Neutrophil (primary cell): ENCODE results near the gene C9orf153.

Experiments
- H3K27ac ChIP-seq: fragments of 200-600 bp; sonication (generic); 2 replicates; pipeline ENCODE4 v1.5.1; 2016; ENCODE audit warnings: mild to moderate bottlenecking, moderate library complexity
- H3K27me3 ChIP-seq: fragments of 200-600 bp; sonication (generic); 2 replicates; pipeline ENCODE4 v1.6.0; 2016; ENCODE audit warnings: mild to moderate bottlenecking
- H3K36me3 ChIP-seq: fragments of 200-600 bp; sonication (generic); 2 replicates; pipeline ENCODE4 v1.5.1; 2017
- H3K4me1 ChIP-seq, 2 experiments: fragments of 200-600 bp in 1 of 2; sonication (generic) in 1 of 2; 1 replicate in 1 of 2; 2 replicates in 1 of 2; pipeline versions ENCODE4 v1.5.1 to v1.6.1; 2013 to 2016; ENCODE audit warnings: low read depth in 1 of 2, low read length in 1 of 2, mild to moderate bottlenecking in 1 of 2, moderate library complexity in 1 of 2; ENCODE audit not compliant: control insufficient read depth in 1 of 2, insufficient read depth in 1 of 2
- H3K4me3 ChIP-seq, 2 experiments: fragments of 200-600 bp in 1 of 2; sonication (generic) in 1 of 2; 1 replicate in 1 of 2; 2 replicates in 1 of 2; pipeline ENCODE4 v1.5.1; 2013 to 2016; ENCODE audit warnings: low read depth in 1 of 2, low read length in 1 of 2, mild to moderate bottlenecking in 1 of 2, moderate library complexity in 1 of 2
- H3K9me3 ChIP-seq: fragments of 200-600 bp; sonication (generic); 2 replicates; pipeline ENCODE4 v1.5.1; 2016
- CTCF ChIP-seq: fragments of 200-600 bp; sonication (generic); IDR thresholded peaks from 2 replicates; pipeline ENCODE4 v1.5.1; 2016; ENCODE audit warnings: antibody characterized with exemption

The C9orf153 gene

GRCh38 chr9:86250123-86250522 is 9.3 kb downstream of the C9orf153 start:
- no peaks in the 10 kb centered on the region for H3K9me3 ChIP-seq
- H3K4me1 ChIP-seq: no peaks in the 10 kb centered on the region
- no peak for TF ChIP-seq CTCF
- no peak overlapping the region for H3K4me3 ChIP-seq
- no peaks in the 10 kb centered on the region for H3K36me3 ChIP-seq
- no peaks in the 10 kb centered on the region for H3K27me3 ChIP-seq
- H3K27ac ChIP-seq: no peak overlapping the region

- H3K9me3 ChIP-seq: no peaks in the 10 kb centered on the region
- H3K27ac ChIP-seq: no peak overlapping the region
Observed at GRCh38 chr9:86248746-86249145, 10.7 kb downstream of the C9orf153 start.

GRCh38 chr9:86246752-86247161 is 12.7 kb downstream of the C9orf153 start:
- no peak for TF ChIP-seq CTCF
- Histone ChIP-seq H3K36me3 (no peaks in the 10 kb centered on the region), H3K27ac (no peak overlapping the region)

More at GRCh38 chr9:86248746-86249145, 10.7 kb downstream of the C9orf153 start:
- no peaks in the 10 kb centered on the region for H3K36me3 ChIP-seq
- no peak for TF ChIP-seq CTCF
- H3K27me3 ChIP-seq: no peaks in the 10 kb centered on the region
- H3K4me1 ChIP-seq: no peaks in the 10 kb centered on the region
- H3K4me3 ChIP-seq: no peak overlapping the region

GRCh38 chr9:86242071-86242470 is 17.4 kb downstream of the C9orf153 start:
- no peak overlapping the region for H3K4me3 ChIP-seq

More at GRCh38 chr9:86246752-86247161, 12.7 kb downstream of the C9orf153 start:
- H3K4me1 ChIP-seq: no peaks in the 10 kb centered on the region
- H3K27me3 ChIP-seq: no peaks in the 10 kb centered on the region
- H3K4me3 ChIP-seq: no peak overlapping the region
- no peaks in the 10 kb centered on the region for H3K9me3 ChIP-seq

GRCh38 chr9:86241216-86241615 is 18.2 kb downstream of the C9orf153 start:
- Histone ChIP-seq H3K4me1 (no peaks in the 10 kb centered on the region), H3K9me3 (no peaks in the 10 kb centered on the region), H3K4me3 (no peak overlapping the region), H3K27ac (no peak overlapping the region), H3K27me3 (no peaks in the 10 kb centered on the region), H3K36me3 (no peaks in the 10 kb centered on the region)
- no peak for TF ChIP-seq CTCF

More at GRCh38 chr9:86242071-86242470, 17.4 kb downstream of the C9orf153 start:
- Histone ChIP-seq H3K9me3 (no peaks in the 10 kb centered on the region), H3K4me1 (no peaks in the 10 kb centered on the region), H3K27me3 (no peaks in the 10 kb centered on the region), H3K27ac (no peak overlapping the region), H3K36me3 (no peaks in the 10 kb centered on the region)
- TF ChIP-seq CTCF: no peak
